GM12878 (cell line): ENCODE measurements around the gene CSRP3. TPM values are rescaled to one million over a fixed set of nuclear protein-coding genes. Genes with fewer than 3 reads are reported as not detected.

Experiments
- ATAC-seq: fragments of 200-7000 bp; cut with Tn5 transposase; 3 replicates; pipeline ENCODE4 v1.9.1; 2020; ENCODE audit warnings: mild to moderate bottlenecking, moderate library complexity
- BruUV-seq: library from RNA; stranded (reverse); fragments of 400-500 nt; replicated peaks from 2 replicates; lab custom pipeline; 2021; lab: Mats Ljungman, UMichigan
- CTCF ChIA-PET: fragments of 300-600 bp; sonication (Branson Sonifier 250); formaldehyde crosslinking; extraction: SDS; loops from one replicate; lab custom pipeline; 2021; ENCODE audit warnings: inconsistent platforms; lab: Yijun Ruan, JAX
- POLR2A ChIA-PET: fragments of 350-600 bp; formaldehyde crosslinking; extraction: SDS; loops from one replicate; lab custom pipeline; 2021; ENCODE audit warnings: inconsistent platforms; lab: Charles Lee
- RAD21 ChIA-PET: fragments of 300-600 bp; sonication (Branson Sonifier 250); formaldehyde crosslinking; loops from one replicate; lab custom pipeline; 2023; ENCODE audit warnings: antibody characterized with exemption; ENCODE audit not compliant: unreplicated experiment; lab: Charles Lee
- SMC1A ChIA-PET: fragments of 300-600 bp; sonication (Branson Sonifier 250); formaldehyde crosslinking; loops from one replicate; lab custom pipeline; 2023; ENCODE audit not compliant: unreplicated experiment, uncharacterized antibody; lab: Charles Lee
- DNase-seq: peaks from one replicate; pipeline ENCODE4 v3.0.0-alpha.2; 2011; ENCODE audit warnings: low read depth, low spot score
- FAIRE-seq: peaks from 3 replicates; lab custom pipeline; 2011; peaks lifted over from hg19 to GRCh38; lab: Jason Lieb, UNC
- H2AFZ ChIP-seq: 2 replicates; pipeline ENCODE4 v1.6.0; 2011; ENCODE audit warnings: low read depth, low read length, control low read depth; ENCODE audit not compliant: control insufficient read depth
- H3K27ac ChIP-seq: 2 replicates; pipeline ENCODE4 v1.5.1; 2011; ENCODE audit warnings: control low read depth; ENCODE audit not compliant: control insufficient read depth, insufficient read depth
- H3K27me3 ChIP-seq, 2 experiments: replicated peaks in 1 of 2; 2 replicates each; pipeline versions ENCODE4 v1.6.0 to v1.6.1; 2011; ENCODE audit warnings: low read length in 1 of 2; ENCODE audit not compliant: control insufficient read depth in 2 of 2, insufficient read depth in 2 of 2
- H3K36me3 ChIP-seq, 2 experiments: 2 replicates each; pipeline ENCODE4 v1.5.1; 2011; ENCODE audit warnings: low read length in 1 of 2; ENCODE audit not compliant: control insufficient read depth in 2 of 2, insufficient read depth in 2 of 2
- H3K4me1 ChIP-seq: 2 replicates; pipeline ENCODE4 v1.6.1; 2011; ENCODE audit warnings: mild to moderate bottlenecking, low read length, moderate library complexity, mixed read lengths; ENCODE audit not compliant: control insufficient read depth, insufficient read depth
- H3K4me2 ChIP-seq: 2 replicates; pipeline ENCODE4 v1.6.0; 2011; ENCODE audit warnings: control low read depth; ENCODE audit not compliant: control insufficient read depth, insufficient read depth
- H3K4me3 ChIP-seq: fragments of 200-600 bp; sonication (generic); 2 replicates; pipeline ENCODE4 v1.5.1; 2016
- H3K79me2 ChIP-seq: 2 replicates; pipeline ENCODE4 v1.6.0; 2011; ENCODE audit warnings: low read length; ENCODE audit not compliant: control insufficient read depth, insufficient read depth
- H3K9ac ChIP-seq: 2 replicates; pipeline ENCODE4 v1.8.0; 2011; ENCODE audit warnings: low read length, control low read depth, mixed read lengths; ENCODE audit not compliant: control insufficient read depth, insufficient read depth
- H3K9me3 ChIP-seq: replicated peaks from 3 replicates; pipeline ENCODE4 v1.5.1; 2011; ENCODE audit warnings: mild to moderate bottlenecking, low read length; ENCODE audit not compliant: control insufficient read depth, insufficient read depth
- H4K20me1 ChIP-seq: 2 replicates; pipeline ENCODE4 v1.6.0; 2011; ENCODE audit not compliant: control insufficient read depth, insufficient read depth
- ATF7 ChIP-seq: fragments of 450-650 bp; IDR thresholded peaks from 2 replicates; pipeline ENCODE4 v1.6.1; 2016; ENCODE audit warnings: low read depth, mild to moderate bottlenecking
- BRCA1 ChIP-seq: IDR thresholded peaks from 2 replicates; pipeline ENCODE4 v1.6.1; 2011; ENCODE audit warnings: low read depth, low read length, improper control_type of control experiment
- DPF2 ChIP-seq: fragments of 450-650 bp; IDR thresholded peaks from 2 replicates; pipeline ENCODE4 v1.6.1; 2017; ENCODE audit warnings: mild to moderate bottlenecking
- ESRRA ChIP-seq: IDR thresholded peaks from 2 replicates; pipeline ENCODE4 v1.6.1; 2012; ENCODE audit warnings: mild to moderate bottlenecking, low read length, improper control_type of control experiment
- HDAC2 ChIP-seq: fragments of 200-600 bp; sonication (generic); IDR thresholded peaks from 2 replicates; pipeline ENCODE4 v1.6.1; 2017
- IKZF1 ChIP-seq: fragments of 450-650 bp; conservative IDR thresholded peaks from 2 replicates; pipeline ENCODE4 v1.6.1; 2017; ENCODE audit warnings: antibody characterized with exemption, mild to moderate bottlenecking
- MTA3 ChIP-seq: IDR thresholded peaks from 2 replicates; pipeline ENCODE4 v1.6.1; 2012; ENCODE audit warnings: low read length, inconsistent platforms, borderline replicate concordance
- MXI1 ChIP-seq: fragments of 150-350 bp; IDR thresholded peaks from 2 replicates; pipeline ENCODE4 v1.6.1; 2011; ENCODE audit warnings: low read depth, mild to moderate bottlenecking, inconsistent platforms, low read length, improper control_type of control experiment
- PAX8 ChIP-seq: fragments of 450-650 bp; IDR thresholded peaks from 2 replicates; pipeline ENCODE4 v1.6.1; 2017; ENCODE audit warnings: mild to moderate bottlenecking, moderate library complexity
- RFX5 ChIP-seq: IDR thresholded peaks from 2 replicates; pipeline ENCODE4 v1.6.1; 2011; ENCODE audit warnings: low read depth, low read length, improper control_type of control experiment
- SIN3A ChIP-seq: IDR thresholded peaks from 2 replicates; pipeline ENCODE4 v1.6.1; 2012; ENCODE audit warnings: low read depth, low read length, improper control_type of control experiment
- SMARCA5 ChIP-seq: fragments of 450-650 bp; IDR thresholded peaks from 2 replicates; pipeline ENCODE4 v1.6.1; 2017; ENCODE audit warnings: mild to moderate bottlenecking
- TCF7 ChIP-seq: IDR thresholded peaks from 2 replicates; pipeline ENCODE4 v1.6.1; 2014; ENCODE audit warnings: antibody characterized with exemption, borderline replicate concordance
- ZNF24 ChIP-seq: fragments of 450-650 bp; IDR thresholded peaks from 2 replicates; pipeline ENCODE4 v1.6.1; 2017; ENCODE audit warnings: antibody characterized with exemption, mild to moderate bottlenecking
- WGBS: methylation state at CpG from one replicate; pipeline ENCODE4 v1.1.6; 2016; ENCODE audit warnings: low lambda C conversion rate; ENCODE audit not compliant: insufficient replicate concordance, insufficient coverage; ENCODE audit errors: missing lambda C conversion rate; 5-methylcytosine and 5-hydroxymethylcytosine counted together
- in situ Hi-C: fragments of 300-500 bp; cut with MboI; formaldehyde crosslinking; loops from 9 replicates; pipeline ENCODE4 v1.14.3; 2018; ENCODE audit warnings: mixed read lengths
- intact Hi-C: fragments of 100-400 bp; cut with micrococcal nuclease; formaldehyde crosslinking; loops from one replicate; pipeline ENCODE4 v1.14.2; 2022; ENCODE audit not compliant: unreplicated experiment
- polyA plus RNA-seq, 11 experiments: library from polyadenylated mRNA; depleted of rRNA in 4 of 11; unstranded in 6 of 11; stranded (reverse) in 5 of 11; fragments of >200 nt; fragmentation: Nextera tagmentation in 4 of 11; fragmentation: Illumina TruSeq in 1 of 11; extraction: Ambion mirVana in 4 of 11; extraction: Trizol in 1 of 11; gene quantifications; 1 replicate in 1 of 11; 2 replicates in 10 of 11; pipeline versions ENCODE4 v1.2.1 to v1.2.3, GENCODE V29; 2011 to 2016; ENCODE audit warnings: inconsistent platforms in 2 of 11, missing spikeins in 2 of 11, low read depth in 1 of 11
- total RNA-seq, 4 experiments: library from RNA; depleted of rRNA in 3 of 4; stranded (reverse); fragments of >200 nt in 3 of 4; fragmentation: Illumina TruSeq in 1 of 4; extraction: Trizol in 1 of 4; gene quantifications; 2 replicates each; pipeline versions ENCODE4 v1.2.1 to v1.2.3, GENCODE V29; 2013 to 2021
- TF ChIP-seq, protein P1 (sequence below): fragments of 450-650 bp; IDR thresholded peaks from 2 replicates; pipeline ENCODE4 v1.6.1; 2017; ENCODE audit warnings: borderline replicate concordance
- TF ChIP-seq, protein P2 (sequence below): IDR thresholded peaks from 2 replicates; pipeline ENCODE4 v1.6.1; 2011; ENCODE audit warnings: borderline replicate concordance, low read depth, mild to moderate bottlenecking, moderate library complexity, low read length; ENCODE audit not compliant: insufficient read depth, poor library complexity, severe bottlenecking
- TF ChIP-seq, protein P3 (sequence below): fragments of 450-650 bp; IDR thresholded peaks from 2 replicates; pipeline ENCODE4 v1.6.1; 2017; ENCODE audit warnings: low read depth, mild to moderate bottlenecking, moderate library complexity
- TF ChIP-seq, protein P4 (sequence below): IDR thresholded peaks from 2 replicates; pipeline ENCODE4 v1.6.1; 2011; ENCODE audit warnings: mild to moderate bottlenecking, low read depth, low read length, moderate library complexity; ENCODE audit not compliant: insufficient replicate concordance

Gene CSRP3
- total and polyA plus RNA-seq, 10 of the 15 experiments (the other 5 are each of a cell fraction or from before 2014, with no cell fraction given): not detected

DNA sequence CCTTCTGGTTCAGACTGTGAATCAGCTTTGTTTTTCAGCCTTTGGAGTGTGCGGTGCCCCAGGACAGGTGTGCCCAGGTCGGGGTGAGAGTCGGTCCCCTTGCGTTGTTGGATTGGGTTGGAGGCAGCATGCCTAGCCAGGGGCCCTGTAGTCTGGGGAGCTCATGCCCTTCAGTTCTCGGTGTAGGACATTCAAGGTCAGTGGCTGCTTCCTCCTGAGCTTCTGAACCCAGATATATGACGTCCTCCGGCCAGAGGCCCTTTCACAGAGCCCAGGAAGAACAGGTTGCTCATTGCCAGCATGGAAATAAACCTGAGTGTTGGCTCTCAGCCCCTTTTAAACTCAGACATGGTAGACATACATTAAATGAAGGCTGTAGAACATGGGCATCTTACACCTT lies 2.7 kb downstream of the CSRP3 start (continued):
- no peak for TF ChIP-seq ZNF24
- no peak for TF ChIP-seq PAX8
- no peak for TF ChIP-seq TCF7
- no peak for TF ChIP-seq SMARCA5
- TF ChIP-seq ATF7: no peak
- TF ChIP-seq SIN3A: no peak
- no peak for TF ChIP-seq BRCA1
- TF ChIP-seq MXI1: no peak
- no peak for TF ChIP-seq RFX5

DNA sequence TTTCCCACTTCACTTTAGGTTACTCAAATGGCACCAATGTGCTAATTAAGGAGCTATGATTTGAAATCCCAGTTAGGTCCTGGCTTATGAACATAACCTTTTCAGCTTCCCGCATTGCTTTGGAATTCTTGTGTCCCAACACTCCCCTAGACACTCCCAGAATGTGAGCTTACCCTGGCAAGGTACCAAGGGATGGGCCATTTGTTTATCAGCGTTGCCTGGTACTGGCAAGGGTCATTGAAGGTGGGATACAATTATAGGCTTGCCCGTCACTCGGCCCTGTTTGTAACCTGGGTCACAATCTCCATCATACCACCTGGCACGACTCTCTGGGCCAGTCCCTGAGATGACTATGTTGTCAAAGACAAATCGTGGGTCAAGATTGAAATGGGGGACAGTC lies 5.4 kb downstream of the CSRP3 start:
- POLR2A ChIA-PET: no interaction called here
- no peak overlapping the region for H3K27ac ChIP-seq
- SMC1A ChIA-PET: no interaction called here
- in situ Hi-C loops (no loop called here), intact Hi-C loops (no loop called here)
- RAD21 ChIA-PET: no interaction called here
- no peaks in the 10 kb centered on the region for H3K9me3 ChIP-seq
- H3K9ac ChIP-seq: no peak overlapping the region
- BruUV-seq: no TSS peak
- H2AFZ ChIP-seq: no peak overlapping the region
- FAIRE-seq (no peak), DNase-seq (no peak), ATAC-seq (no peak)
- no peaks in the 10 kb centered on the region for H3K4me1 ChIP-seq
- no peaks in the 10 kb centered on the region for H3K79me2 ChIP-seq
- H3K4me2 ChIP-seq: no peak overlapping the region
- no peaks in the 10 kb centered on the region for H3K27me3 ChIP-seq
- no peaks in the 10 kb centered on the region for H3K36me3 ChIP-seq
- no peak overlapping the region for H3K4me3 ChIP-seq
- no peaks in the 10 kb centered on the region for H4K20me1 ChIP-seq
- whole genome bisulfite sequencing: 44% methylated on average over 6 of the region's 6 CpGs
- CTCF ChIA-PET: interaction anchor here (1.2 kb wide), 1 partner anchor 120 kb away, joined by 4 read pairs; no protein-coding TSS in a partner anchor
- TF ChIP-seq, protein P1, sequence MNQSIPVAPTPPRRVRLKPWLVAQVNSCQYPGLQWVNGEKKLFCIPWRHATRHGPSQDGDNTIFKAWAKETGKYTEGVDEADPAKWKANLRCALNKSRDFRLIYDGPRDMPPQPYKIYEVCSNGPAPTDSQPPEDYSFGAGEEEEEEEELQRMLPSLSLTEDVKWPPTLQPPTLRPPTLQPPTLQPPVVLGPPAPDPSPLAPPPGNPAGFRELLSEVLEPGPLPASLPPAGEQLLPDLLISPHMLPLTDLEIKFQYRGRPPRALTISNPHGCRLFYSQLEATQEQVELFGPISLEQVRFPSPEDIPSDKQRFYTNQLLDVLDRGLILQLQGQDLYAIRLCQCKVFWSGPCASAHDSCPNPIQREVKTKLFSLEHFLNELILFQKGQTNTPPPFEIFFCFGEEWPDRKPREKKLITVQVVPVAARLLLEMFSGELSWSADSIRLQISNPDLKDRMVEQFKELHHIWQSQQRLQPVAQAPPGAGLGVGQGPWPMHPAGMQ: no peak
- no peak for TF ChIP-seq IKZF1
- no peak for TF ChIP-seq ESRRA
- TF ChIP-seq HDAC2: no peak
- no peak for TF ChIP-seq DPF2
- TF ChIP-seq, protein P2, sequence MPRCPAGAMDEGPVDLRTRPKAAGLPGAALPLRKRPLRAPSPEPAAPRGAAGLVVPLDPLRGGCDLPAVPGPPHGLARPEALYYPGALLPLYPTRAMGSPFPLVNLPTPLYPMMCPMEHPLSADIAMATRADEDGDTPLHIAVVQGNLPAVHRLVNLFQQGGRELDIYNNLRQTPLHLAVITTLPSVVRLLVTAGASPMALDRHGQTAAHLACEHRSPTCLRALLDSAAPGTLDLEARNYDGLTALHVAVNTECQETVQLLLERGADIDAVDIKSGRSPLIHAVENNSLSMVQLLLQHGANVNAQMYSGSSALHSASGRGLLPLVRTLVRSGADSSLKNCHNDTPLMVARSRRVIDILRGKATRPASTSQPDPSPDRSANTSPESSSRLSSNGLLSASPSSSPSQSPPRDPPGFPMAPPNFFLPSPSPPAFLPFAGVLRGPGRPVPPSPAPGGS: no peak
- TF ChIP-seq MTA3: no peak
- TF ChIP-seq, protein P3, sequence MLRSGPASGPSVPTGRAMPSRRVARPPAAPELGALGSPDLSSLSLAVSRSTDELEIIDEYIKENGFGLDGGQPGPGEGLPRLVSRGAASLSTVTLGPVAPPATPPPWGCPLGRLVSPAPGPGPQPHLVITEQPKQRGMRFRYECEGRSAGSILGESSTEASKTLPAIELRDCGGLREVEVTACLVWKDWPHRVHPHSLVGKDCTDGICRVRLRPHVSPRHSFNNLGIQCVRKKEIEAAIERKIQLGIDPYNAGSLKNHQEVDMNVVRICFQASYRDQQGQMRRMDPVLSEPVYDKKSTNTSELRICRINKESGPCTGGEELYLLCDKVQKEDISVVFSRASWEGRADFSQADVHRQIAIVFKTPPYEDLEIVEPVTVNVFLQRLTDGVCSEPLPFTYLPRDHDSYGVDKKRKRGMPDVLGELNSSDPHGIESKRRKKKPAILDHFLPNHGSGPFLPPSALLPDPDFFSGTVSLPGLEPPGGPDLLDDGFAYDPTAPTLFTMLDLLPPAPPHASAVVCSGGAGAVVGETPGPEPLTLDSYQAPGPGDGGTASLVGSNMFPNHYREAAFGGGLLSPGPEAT: no peak
- TF ChIP-seq, protein P4, sequence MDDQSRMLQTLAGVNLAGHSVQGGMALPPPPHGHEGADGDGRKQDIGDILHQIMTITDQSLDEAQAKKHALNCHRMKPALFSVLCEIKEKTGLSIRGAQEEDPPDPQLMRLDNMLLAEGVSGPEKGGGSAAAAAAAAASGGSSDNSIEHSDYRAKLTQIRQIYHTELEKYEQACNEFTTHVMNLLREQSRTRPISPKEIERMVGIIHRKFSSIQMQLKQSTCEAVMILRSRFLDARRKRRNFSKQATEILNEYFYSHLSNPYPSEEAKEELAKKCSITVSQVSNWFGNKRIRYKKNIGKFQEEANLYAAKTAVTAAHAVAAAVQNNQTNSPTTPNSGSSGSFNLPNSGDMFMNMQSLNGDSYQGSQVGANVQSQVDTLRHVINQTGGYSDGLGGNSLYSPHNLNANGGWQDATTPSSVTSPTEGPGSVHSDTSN: no peak
